Daoy (cell line): ENCODE measurements around the gene CCNF. TPM values are rescaled to one million over a fixed set of nuclear protein-coding genes. Genes with fewer than 3 reads are reported as not detected.
"Not testable (repeated sequence)": the region's sequence is repeated elsewhere in the genome, so short reads cannot be mapped to it uniquely, and the experiment has no call there.

ENCODE experiments used
- DNase-seq: peaks from one replicate; pipeline ENCODE4 v3.0.0-alpha.2; 2015; ENCODE audit warnings: low read depth
- total RNA-seq: library from RNA; depleted of rRNA; stranded (reverse); fragments of >200 nt; shearing (Covaris generic); gene quantifications from 2 replicates; pipeline ENCODE4 v1.2.3, GENCODE V29; 2014

Gene CCNF
- total RNA-seq, 1 experiment from 2014 or later = 36.3 TPM

DNA sequence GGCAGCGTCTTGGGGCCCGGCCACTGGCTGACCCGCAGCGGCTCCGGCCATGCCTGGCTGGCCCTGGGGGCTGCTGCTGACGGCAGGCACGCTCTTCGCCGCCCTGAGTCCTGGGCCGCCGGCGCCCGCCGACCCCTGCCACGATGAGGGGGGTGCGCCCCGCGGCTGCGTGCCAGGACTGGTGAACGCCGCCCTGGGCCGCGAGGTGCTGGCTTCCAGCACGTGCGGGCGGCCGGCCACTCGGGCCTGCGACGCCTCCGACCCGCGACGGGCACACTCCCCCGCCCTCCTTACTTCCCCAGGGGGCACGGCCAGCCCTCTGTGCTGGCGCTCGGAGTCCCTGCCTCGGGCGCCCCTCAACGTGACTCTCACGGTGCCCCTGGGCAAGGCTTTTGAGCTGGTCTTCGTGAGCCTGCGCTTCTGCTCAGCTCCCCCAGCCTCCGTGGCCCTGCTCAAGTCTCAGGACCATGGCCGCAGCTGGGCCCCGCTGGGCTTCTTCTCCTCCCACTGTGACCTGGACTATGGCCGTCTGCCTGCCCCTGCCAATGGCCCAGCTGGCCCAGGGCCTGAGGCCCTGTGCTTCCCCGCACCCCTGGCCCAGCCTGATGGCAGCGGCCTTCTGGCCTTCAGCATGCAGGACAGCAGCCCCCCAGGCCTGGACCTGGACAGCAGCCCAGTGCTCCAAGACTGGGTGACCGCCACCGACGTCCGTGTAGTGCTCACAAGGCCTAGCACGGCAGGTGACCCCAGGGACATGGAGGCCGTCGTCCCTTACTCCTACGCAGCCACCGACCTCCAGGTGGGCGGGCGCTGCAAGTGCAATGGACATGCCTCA is 42.6 kb downstream of the CCNF start:
- no peak for DNase-seq

- DNase-seq = no peak
These were observed 43.2 kb downstream of the CCNF start for GRCh38 chr16:2472488-2472864.

DNA sequence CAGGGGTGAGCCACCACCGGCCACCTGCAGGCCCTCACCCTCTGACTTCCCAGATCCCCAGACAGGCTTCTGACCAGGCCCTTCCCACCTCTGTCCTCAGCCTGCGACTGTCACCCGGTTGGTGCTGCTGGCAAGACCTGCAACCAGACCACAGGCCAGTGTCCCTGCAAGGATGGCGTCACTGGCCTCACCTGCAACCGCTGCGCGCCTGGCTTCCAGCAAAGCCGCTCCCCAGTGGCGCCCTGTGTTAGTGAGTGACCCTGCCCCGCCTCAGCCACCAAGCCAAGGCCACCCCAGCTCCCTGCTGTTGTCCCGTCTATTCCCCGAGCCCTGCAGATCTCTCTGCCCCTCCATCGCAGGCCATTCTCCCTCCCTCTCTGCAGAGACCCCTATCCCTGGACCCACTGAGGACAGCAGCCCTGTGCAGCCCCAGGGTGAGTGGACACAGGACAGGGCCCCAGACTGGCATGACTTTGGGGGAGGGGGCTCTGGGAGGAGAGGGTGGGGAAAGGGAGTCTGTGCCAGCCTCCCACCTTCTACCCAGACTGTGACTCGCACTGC is 43.7 kb downstream of the CCNF start:
- no peak for DNase-seq

- no peak for DNase-seq
These were observed 44.2 kb downstream of the CCNF start for GRCh38 chr16:2473446-2473926.

DNA sequence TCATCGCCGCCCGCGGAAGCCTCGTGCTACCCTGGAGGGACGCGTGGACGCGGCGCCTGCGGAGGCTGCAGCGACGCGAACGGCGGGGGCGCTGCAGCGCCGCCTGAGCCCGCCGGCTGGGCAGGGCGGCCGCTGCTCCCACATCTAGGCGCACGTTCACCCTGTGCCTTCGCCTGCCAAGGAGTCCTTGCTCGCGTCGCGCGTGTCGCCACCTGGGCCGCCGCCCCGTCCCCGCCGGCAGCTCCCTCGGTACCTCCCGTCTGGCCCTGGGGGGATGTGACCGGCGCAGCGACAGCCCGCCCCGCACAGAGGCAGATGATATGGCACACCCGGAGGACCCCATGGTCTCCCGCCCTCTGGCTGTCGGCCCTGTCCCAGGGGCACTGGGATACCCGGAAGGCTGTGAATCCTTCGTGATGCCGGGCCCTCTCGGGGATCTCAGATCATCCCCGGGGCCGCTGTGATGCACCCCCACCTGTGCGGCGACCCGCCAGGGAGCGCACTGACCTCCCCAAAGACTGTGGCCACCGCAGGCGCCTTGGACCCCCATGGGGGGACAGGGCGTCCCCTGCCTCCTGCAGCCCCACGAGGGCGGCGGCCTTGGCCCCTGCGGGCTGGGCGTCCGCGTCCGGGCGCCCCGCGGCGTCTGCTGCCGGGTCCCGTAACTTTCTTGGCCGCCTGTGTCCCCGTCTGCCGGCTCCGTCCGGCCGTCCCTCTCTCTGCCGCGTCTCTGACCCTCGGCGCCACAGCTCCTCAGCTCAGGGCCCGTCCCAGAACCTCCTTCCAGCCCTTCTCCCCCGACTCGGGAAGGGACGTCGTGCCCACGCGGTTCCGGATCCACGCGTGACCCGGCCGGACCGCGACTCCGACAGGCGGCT is 45.0 kb downstream of the CCNF start:
- DNase-seq = no peak

- peak; percentile 90 for DNase-seq
These were observed 45.7 kb downstream of the CCNF start, which contains the start of gene TBC1D24 for GRCh38 chr16:2474877-2475412. TBC1D24 (plus strand) TSS chr16:2475127; CDS start chr16:2496149, 21,022 bp downstream.

DNA sequence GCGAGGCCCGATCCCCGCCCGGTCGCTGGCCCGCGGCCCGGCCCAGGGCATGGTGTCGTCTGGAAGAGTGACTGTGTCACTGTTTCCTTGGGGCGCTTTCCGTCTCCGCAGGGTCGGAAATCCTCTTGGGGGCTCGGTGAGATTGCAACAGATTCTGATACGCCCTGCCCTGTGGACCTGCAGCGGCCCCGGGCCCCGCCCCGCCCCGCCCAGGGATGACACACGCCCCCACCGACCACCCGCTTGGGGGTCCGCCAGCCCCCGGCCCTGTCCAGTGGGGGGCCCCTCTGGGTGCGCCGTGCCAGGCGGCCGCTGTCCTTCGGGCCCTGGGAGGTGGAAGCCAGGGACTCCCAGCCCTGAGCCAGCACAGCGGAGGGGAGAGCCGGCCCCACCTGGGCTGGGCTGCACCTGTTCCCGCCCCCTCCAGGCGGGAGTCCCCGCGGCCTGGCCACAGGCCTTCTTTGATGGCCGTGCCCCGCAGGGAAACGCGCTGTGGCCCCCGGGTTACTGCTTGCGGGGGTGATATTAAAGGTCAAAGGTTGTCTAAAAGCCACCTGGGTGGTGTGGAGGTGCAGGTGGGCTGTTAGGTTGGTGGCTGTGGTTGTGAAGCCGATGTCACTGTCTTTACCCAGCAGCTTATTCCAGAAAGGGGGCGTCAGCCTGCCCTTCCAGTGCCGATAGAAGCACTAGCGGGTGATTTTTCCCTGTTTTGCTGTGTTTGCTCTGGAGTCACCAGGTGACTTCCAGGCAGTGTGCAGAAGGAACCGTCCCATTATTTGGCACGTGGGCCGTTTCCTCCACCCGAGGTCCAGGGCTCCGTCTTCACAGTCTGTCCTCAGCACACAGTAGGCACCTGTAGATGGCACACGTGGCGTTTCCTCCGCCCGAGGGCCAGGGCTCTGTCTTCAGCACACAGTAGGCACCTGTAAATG is 46.4 kb downstream of the CCNF start:
- no peak for DNase-seq

GRCh38 chr16:2476345-2476720 is 47.1 kb downstream of the CCNF start:
- no peak for DNase-seq

- DNase-seq = no peak
These were observed 47.5 kb downstream of the CCNF start for GRCh38 chr16:2476741-2477140.

DNA sequence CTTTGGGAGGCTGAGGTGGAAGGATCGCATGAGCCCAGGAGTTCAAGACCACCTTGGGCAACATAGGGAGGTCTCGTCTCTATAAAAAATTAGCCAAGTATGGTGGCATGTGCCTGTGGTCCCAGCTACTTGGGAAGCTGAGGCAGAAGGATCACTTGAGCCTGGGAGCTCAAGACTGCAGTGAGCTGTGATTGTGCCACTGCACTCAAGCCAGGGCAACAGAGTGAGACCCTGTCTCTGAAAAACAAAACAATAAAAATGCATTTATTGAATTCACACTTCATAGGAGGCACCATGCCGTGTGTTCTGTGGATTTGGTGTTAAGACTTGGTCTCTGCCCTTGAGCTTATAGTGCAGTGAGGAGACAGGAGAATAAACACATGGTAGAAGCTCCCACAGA is 48.1 kb downstream of the CCNF start:
- DNase-seq = no peak

DNA sequence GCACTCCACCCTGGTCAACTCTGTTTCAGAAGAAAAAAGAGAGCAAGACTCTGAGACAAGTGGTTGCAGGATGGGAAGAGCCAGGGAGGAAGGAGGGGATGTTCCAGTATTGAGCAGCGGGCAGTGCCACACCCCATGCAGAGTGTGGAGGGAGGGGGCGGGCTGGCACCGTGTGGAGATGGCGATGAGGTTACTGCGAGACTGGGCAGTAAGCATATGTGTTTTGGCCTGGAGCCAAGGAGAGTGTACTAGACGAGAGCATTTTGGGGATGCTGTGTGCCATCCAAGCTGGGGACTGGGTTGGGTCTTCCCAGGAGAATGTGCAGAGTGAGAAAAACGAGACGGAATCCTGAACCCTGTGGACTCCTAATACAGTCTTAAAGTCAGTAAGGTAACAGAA is 49.0 kb downstream of the CCNF start:
- DNase-seq = no peak

DNA sequence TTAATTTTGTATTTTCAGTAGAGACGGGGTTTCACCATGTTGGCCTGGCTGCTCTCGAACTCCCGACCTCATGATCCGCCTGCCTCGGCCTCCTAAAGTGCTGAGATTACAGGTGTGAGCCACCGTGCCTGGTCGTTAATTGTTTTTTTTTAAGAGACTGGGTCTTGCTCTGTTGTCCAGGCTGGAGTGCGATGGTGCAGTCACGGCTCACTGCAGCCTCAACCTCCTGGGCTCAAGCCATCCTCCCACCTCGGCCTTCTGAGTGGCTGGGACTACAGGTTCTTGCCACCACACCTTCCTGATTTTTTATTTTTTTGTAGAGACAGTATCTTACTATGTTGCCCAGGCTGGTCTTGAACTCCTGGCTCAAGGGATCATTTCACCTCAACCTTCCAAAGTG is 50.7 kb downstream of the CCNF start:
- not testable (repeated sequence) for DNase-seq

DNA sequence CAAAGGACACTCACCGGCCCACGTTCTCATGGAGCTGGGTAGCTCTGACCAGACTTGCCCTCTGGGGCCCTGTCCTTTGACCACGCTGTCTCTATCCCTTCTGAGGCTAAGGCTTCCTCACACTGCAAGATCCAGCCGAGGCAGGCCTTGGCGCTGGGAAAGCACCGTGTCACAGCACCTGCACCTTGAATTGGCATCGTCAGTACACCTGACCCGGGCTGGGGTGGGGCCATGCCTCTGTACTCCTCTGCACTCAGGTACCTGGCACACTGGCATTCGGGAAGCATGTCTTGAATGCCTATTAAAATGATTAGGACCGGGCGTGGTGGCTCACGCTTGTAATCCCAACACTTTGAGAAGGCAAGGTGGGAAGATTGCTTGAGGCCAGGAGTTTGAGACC is 51.7 kb downstream of the CCNF start:
- DNase-seq = no peak

DNA sequence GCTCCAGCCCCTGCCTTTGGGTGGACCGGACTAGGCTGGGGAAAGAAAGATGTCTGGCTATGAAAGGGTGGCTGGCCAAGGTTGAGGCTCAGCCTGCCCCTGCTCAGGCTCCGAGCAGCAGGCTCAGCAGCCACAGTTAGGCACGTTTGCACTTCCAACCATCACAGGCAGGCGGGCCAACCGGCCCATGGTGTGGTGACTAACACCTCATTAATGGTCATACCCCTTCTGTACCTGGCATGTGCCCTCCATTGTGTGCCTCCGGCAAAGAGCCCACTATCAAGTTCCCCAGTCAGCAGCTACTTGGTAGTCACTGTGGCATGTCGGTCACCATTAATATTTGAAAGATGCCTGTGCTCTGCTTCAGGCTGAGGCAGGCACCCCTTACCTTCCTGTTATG is 52.4 kb downstream of the CCNF start:
- DNase-seq = no peak

GRCh38 chr16:2482249-2482648 is 53.0 kb downstream of the CCNF start:
- DNase-seq = no peak

DNA sequence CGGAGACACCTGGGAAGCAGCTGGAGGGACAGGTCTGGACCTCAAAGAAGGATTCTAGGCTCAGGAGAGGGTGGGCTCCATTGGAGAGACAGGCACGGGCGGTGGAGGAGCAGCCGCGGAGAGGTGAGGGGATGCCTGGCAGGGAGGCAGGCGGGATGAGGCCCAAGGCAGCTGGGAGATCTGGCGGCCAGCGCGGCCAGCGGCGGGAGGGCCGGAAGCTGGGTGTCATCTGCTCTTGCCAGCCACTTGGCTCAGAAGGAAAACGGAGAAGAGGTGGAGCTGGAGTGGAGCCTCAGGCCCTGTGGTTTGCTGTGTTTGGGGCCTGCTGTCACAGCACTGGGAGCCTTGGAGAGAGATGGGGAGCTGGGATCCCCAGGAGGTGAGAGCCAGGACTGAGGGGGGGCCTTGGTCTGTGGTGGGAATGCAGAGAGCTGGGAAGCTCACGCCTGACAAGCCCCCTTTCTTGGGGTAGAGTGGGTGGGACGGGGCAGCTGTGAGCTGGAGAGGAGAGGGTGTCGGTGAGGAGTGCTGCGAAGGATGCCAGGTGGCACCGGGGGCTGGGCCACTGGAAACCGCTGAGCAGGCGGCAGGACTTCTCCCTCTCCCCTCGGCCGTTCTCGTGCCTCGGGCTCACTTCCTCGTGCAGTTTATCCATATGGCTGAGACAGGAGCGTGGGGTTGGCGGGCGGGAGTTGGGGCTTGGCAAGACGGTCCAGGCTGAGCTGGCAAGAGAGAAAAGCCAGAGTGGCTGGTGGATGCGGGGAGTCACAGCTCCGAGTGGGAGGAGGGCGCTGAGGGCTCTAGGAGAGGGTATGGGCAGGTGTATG is 53.7 kb downstream of the CCNF start:
- peak; percentile 65 for DNase-seq

GRCh38 chr16:2483939-2484897 is 55.0 kb downstream of the CCNF start:
- DNase-seq = no peak

DNA sequence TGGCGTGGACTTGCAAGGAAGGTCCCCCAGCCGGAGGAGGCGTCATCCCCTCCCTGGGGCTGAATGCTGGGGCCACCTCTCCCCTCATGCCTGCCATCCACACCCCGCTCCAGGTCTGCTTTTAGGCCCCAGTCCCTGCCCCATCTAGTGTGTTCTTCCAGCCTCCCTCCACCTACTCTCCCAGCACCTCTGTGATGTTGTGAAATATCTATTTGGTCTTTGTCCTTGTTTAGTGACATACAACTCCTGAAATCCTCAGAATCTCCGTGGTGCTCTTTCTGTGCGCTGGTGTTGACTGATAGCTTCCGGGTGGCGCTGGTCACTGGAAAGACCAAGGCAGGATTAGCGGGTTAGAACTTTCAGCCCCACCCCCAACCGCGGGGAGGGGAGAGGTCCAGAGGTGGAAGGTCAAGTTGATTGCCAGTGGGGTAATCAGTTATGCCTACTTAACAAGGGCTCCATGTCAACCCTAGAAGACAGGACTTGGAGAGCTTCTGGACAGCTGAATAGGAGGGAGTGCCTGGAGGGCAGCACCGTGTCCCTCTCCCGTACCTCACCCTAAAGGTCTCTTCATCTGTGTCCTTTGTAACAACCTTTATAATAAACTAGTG is 55.8 kb downstream of the CCNF start:
- DNase-seq = no peak
